ENCODE results near the gene PLOD3. TPM values are rescaled to one million over a fixed set of nuclear protein-coding genes. Genes with fewer than 3 reads are reported as not detected.

Gene PLOD3
- total RNA-seq, 1 experiment from 2014 or later = 112 TPM

DNA sequence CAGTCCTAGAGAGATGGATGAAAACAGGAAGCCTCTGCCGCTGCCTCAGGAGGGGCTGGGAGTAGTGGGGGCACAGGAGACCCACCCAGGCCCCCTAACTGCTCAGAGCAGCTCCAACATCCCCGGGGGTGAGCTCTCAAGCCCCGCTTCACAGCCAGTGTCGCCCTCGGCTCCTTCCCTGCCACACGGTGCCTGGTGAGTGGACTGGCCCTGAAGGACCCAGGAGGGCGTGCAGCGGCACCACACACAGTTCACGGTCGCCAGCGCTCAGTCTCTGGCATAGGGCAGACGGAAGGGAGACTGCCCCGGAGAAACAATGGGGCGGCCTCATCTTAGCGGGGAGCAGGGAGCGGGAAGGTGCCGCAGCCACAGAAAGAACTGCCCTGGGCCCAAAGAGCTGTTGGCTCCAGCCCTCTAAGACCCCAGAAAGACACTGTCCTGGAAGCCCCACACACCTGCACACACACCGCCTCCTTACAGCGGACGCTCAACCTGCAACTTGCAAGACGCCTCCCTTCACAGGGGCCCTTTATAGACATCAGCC, 19.0 kb upstream of the PLOD3 start:
- Mint-ChIP-seq H3K4me1 (ENCODE audit: low read depth, unreplicated experiment) (peaks cover 18% of the 10 kb centered on the region), H3K4me3 (ENCODE audit: unreplicated experiment) (no peak overlapping the region), H3K36me3 (ENCODE audit: insufficient read depth, unreplicated experiment) (peaks cover 37% of the 10 kb centered on the region), H3K27ac (ENCODE audit: unreplicated experiment) (no peak overlapping the region), H3K27me3 (ENCODE audit: insufficient read depth, unreplicated experiment) (no peaks in the 10 kb centered on the region), H3K9me3 (ENCODE audit: unreplicated experiment) (no peaks in the 10 kb centered on the region)
- no TSS peak for BruUV-seq (replicated peaks)
- no peak overlapping the region for H3K4me3 ChIP-seq (ENCODE audit: low read depth, low read length)
- TF ChIP-seq, protein P1, sequence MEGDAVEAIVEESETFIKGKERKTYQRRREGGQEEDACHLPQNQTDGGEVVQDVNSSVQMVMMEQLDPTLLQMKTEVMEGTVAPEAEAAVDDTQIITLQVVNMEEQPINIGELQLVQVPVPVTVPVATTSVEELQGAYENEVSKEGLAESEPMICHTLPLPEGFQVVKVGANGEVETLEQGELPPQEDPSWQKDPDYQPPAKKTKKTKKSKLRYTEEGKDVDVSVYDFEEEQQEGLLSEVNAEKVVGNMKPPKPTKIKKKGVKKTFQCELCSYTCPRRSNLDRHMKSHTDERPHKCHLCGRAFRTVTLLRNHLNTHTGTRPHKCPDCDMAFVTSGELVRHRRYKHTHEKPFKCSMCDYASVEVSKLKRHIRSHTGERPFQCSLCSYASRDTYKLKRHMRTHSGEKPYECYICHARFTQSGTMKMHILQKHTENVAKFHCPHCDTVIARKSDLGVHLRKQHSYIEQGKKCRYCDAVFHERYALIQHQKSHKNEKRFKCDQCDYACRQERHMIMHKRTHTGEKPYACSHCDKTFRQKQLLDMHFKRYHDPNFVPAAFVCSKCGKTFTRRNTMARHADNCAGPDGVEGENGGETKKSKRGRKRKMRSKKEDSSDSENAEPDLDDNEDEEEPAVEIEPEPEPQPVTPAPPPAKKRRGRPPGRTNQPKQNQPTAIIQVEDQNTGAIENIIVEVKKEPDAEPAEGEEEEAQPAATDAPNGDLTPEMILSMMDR (IDR thresholded peaks at IDR 0.05; ENCODE audit: insufficient read depth in 1 of 2, low read depth in 1 of 2, low read length in 1 of 2, severe bottlenecking in 1 of 2, unreplicated experiment in 1 of 2) = no peak
- no peaks in the 10 kb centered on the region for H3K27me3 ChIP-seq (replicated peaks; ENCODE audit: control insufficient read depth, insufficient read depth, low read length)
- intact Hi-C loops (cut with micrococcal nuclease; ENCODE audit: unreplicated experiment) = no loop called here
- CTCF ChIA-PET = interaction anchor here (0.8 kb wide), 1 partner anchor 44 kb away, joined by 4 read pairs; no protein-coding TSS in a partner anchor
- H3K36me3 ChIP-seq (ENCODE audit: control insufficient read depth, insufficient read depth, low read length) = no peaks in the 10 kb centered on the region; the same call in 1 of the 2 replicates
- no peaks in the 10 kb centered on the region for H3K9me3 ChIP-seq
- peaks cover 14% of the 10 kb centered on the region for H3K4me1 ChIP-seq
- no peak for DNase-seq
- POLR2A ChIA-PET = no interaction called here

DNA sequence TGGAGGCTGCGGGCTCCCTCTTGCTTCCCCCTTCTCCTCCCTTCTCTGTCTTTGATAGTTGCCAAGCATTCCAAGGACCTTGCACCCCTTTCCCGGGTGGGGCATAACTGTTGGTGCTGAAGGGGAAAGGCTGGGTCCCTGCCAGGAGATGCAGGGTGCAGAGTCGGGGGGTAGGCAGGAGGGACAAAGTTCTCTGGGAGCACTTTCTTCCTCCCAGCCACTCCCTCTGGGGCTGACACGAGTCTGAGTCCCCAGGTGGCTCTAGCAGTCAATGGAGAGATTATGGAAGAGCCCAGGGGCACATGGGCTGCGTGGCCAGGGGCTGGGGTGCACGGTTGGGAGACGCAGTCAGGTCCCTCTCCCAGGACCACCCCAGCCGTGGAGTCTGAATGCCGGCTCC, 18.1 kb upstream of the PLOD3 start:
- intact Hi-C loops (cut with micrococcal nuclease; ENCODE audit: unreplicated experiment) = no loop called here

GRCh38 chr7:101235050-101235449, 17.7 kb upstream of the PLOD3 start:
- Mint-ChIP-seq H3K27ac (ENCODE audit: unreplicated experiment) (no peak overlapping the region), H3K9me3 (ENCODE audit: unreplicated experiment) (no peaks in the 10 kb centered on the region), H3K27me3 (ENCODE audit: insufficient read depth, unreplicated experiment) (no peaks in the 10 kb centered on the region), H3K4me3 (ENCODE audit: unreplicated experiment) (peak overlapping the region; percentile 44), H3K4me1 (ENCODE audit: low read depth, unreplicated experiment) (peaks cover 26% of the 10 kb centered on the region), H3K36me3 (ENCODE audit: insufficient read depth, unreplicated experiment) (peaks cover 37% of the 10 kb centered on the region)
- DNase-seq = peak in 1 of 2 experiments; percentile 41
- BruUV-seq (replicated peaks) = no TSS peak
- Histone ChIP-seq H3K36me3 (ENCODE audit: control insufficient read depth, insufficient read depth, low read length) (no peaks in the 10 kb centered on the region), H3K27me3 (replicated peaks; ENCODE audit: control insufficient read depth, insufficient read depth, low read length) (no peaks in the 10 kb centered on the region), H3K4me3 (ENCODE audit: low read depth, low read length) (no peak overlapping the region), H3K4me1 (peaks cover 21% of the 10 kb centered on the region), H3K9me3 (no peaks in the 10 kb centered on the region)
- POLR2A ChIA-PET = no interaction called here
- intact Hi-C loops (cut with micrococcal nuclease; ENCODE audit: unreplicated experiment) = no loop called here
- CTCF ChIA-PET = interaction anchor here (1.3 to 3.7 kb wide), 2 partner anchors 9 to 17 kb away, joined by 4 to 29 read pairs; partner anchors contain the start of genes FIS1, PLOD3 and ZNHIT1
- TF ChIP-seq, protein P1 (IDR thresholded peaks at IDR 0.05; ENCODE audit: insufficient read depth in 1 of 2, low read depth in 1 of 2, low read length in 1 of 2, severe bottlenecking in 1 of 2, unreplicated experiment in 1 of 2) = peak; percentile 17 to 23

More for the DNA sequence above, 18.1 kb upstream of the PLOD3 start:
- Mint-ChIP-seq H3K36me3 (ENCODE audit: insufficient read depth, unreplicated experiment) (peaks cover 42% of the 10 kb centered on the region), H3K27me3 (ENCODE audit: insufficient read depth, unreplicated experiment) (no peaks in the 10 kb centered on the region), H3K27ac (ENCODE audit: unreplicated experiment) (no peak overlapping the region), H3K9me3 (ENCODE audit: unreplicated experiment) (no peaks in the 10 kb centered on the region), H3K4me3 (ENCODE audit: unreplicated experiment) (no peak overlapping the region), H3K4me1 (ENCODE audit: low read depth, unreplicated experiment) (peaks cover 23% of the 10 kb centered on the region)
- H3K4me1 ChIP-seq = peaks cover 20% of the 10 kb centered on the region
- H3K27me3 ChIP-seq (replicated peaks; ENCODE audit: control insufficient read depth, insufficient read depth, low read length) = no peaks in the 10 kb centered on the region
- ChIA-PET POLR2A (no interaction called here), CTCF (interaction anchor here (1.3 to 3.7 kb wide), 2 partner anchors 9 to 18 kb away, joined by 4 to 29 read pairs; partner anchors contain the start of genes FIS1, PLOD3 and ZNHIT1)
- no peak for DNase-seq
- H3K9me3 ChIP-seq = no peaks in the 10 kb centered on the region
- BruUV-seq (replicated peaks) = no TSS peak
- H3K36me3 ChIP-seq (ENCODE audit: control insufficient read depth, insufficient read depth, low read length) = no peaks in the 10 kb centered on the region
- TF ChIP-seq, protein P1 (IDR thresholded peaks at IDR 0.05; ENCODE audit: insufficient read depth in 1 of 2, low read depth in 1 of 2, low read length in 1 of 2, severe bottlenecking in 1 of 2, unreplicated experiment in 1 of 2) = no peak
- H3K4me3 ChIP-seq (ENCODE audit: low read depth, low read length) = no peak overlapping the region

All from Caco-2 (cell line).